Glomerular visceral epithelial cell (primary cell): ENCODE measurements around the gene COCH.
"Not testable (repeated sequence)": the region's sequence is repeated elsewhere in the genome, so short reads cannot be mapped to it uniquely, and the experiment has no call there.

Experiments used
- DNase-seq: peaks from one replicate; pipeline ENCODE4 v3.0.0-alpha.2; 2016; ENCODE audit errors: extremely low spot score

COCH gene

DNA sequence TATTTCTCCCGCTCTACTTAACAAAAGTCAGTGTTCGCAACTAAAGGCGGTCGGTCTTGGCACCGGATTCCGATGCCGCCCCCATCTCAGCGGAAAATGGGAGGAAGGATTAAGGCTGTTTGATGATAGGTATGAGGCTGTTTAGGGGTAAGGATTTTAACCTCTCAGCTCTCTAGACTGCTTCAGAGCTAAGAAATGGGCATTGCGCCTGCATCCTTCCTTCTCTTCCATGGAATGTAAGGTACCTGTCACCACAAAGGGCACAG is 1.4 kb downstream of the COCH start:
- DNase-seq: no peak

GRCh38 chr14:30876692-30877091 is 2.3 kb downstream of the COCH start:
- no peak for DNase-seq

DNA sequence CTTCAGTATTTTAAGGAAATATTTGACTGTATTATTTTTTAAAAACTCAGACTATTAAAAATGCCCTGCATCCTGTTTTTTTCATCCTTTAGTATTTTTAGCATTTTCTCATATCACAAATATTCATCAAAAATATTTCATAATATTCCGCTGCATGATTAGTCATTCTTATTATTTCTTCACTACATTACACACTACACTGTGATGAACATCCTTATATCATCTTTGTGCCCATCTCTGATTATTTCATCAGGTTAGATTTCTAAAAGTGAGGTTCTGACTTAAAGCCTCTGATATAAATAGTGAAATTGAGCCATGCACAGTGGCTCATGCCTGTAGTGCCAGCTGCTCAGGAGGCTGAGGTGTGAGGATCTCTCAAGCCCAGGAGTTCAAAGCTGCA is 8.1 kb downstream of the COCH start:
- DNase-seq: no peak

- no peak for DNase-seq
These were observed 9.3 kb downstream of the COCH start for GRCh38 chr14:30883508-30884294.

GRCh38 chr14:30884901-30885300 is 10.5 kb downstream of the COCH start:
- DNase-seq: no peak

GRCh38 chr14:30885840-30886740 is 11.7 kb downstream of the COCH start:
- no peak for DNase-seq

DNA sequence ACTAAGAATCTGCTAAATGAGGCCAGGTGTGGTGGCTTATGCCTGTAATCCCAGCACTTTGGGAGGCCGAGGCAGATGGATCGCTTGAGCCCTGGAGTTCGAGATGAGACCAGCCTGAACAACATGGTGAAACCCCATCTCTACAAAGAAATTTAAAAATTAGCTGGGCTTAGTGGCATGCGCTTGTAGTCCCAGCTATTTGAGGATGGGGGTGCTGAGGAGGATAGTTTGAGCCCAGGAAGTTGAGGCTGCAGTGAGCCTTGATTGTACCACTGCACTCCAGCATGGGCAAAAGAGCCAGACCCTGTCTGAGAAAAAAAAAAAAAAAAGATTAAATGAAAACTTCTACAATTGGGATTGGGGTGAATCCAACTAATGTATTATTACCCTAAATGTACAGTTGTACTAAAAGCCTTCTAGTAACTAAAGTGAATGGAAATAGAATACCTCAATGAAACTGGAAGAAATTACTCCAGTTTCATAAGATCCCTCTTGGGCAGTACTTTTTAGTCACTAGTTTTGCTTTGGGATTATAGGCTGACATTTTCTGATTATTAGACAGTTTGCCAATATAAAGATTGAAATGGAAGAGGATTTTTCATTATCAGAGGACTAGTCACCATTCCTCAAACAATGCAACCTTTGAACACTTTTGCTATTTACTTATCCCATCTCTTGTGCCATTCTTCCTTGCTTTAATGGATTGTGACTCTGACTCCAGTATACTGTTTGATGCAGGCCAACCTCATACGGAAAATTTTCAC is 14.3 kb downstream of the COCH start:
- no peak for DNase-seq

GRCh38 chr14:30889244-30889594 is 14.9 kb downstream of the COCH start:
- DNase-seq: no peak

- no peak for DNase-seq
These were observed 19.5 kb downstream of the COCH start for GRCh38 chr14:30893819-30894218.

- DNase-seq: no peak
These were observed 20.7 kb downstream of the COCH start for GRCh38 chr14:30894923-30895515.

DNA sequence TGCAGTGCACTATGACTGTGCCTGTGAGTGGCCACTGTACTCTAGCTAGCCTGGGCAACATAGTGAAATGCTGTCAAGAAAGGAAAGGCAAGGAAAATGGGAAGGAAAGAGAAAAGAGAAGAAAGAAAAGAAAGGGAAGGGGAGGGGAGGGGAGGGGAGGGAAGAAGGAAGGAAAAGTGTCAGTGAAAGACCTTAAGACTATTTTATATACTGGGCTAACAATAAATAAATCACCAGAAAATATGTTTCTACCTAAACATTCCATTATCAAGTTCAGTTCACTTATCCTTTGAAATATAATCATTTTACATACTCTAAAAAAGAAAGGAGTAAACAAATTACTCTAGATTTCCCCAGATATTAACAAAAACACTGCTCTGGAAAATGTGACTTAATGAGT is 22.1 kb downstream of the COCH start:
- DNase-seq: no peak

DNA sequence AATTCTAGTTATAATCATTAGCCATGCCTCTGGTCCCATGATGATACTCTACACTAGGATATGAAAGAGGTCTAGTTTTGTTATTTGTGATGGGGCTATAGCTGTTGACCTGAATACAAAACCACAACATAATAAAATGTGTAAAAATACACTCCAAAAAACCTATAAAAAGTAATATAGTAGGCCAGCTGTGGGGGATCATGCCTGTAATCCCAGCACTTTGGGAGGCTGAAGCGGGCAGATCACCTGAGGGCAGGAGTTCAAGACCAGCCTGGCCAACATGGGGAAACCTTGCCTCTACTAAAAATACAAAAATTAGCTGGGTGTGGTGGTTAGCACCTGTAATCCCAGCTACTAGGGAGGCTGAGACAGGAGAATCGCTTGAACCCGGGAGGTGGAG is 22.8 kb downstream of the COCH start:
- not testable (repeated sequence) for DNase-seq

DNA sequence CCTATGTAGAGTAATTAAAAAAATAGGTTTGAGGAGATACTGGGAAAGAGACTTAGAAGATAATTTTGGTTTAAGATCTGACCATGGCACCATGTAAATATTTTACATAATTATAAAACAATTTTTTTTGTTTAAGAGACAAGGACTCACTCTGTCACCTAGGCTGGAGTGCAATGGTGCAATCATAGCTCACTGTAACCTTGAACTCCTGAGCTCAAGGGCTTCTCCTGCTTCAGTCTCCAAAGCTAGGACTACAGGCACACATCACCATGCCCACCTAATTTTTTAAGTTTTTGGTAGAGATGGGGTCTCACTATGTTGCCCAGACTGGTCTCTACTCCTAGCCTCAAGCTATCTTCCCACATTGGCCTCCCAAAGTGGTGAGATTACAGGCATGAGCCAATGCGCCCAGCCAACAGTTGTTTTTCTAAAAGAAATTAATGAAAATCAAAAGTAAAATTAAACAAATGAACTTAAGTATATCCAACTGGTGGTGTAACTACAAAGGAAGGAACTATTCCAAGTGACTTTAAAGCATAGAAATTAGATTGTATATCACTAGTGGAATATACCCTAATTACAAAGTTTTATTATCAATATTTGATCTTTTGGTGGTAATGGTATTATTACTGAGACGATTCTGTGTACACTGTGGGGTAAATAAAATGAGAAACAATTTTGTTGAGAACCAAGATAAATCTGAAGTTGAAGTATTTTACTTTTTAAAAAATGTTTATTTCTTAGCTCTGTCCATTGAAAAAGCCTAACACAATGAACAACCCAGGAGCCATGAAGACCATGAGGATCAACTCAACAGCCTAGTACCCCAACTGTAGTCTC is 29.1 kb downstream of the COCH start:
- DNase-seq: no peak

GRCh38 chr14:30906752-30907658 is 32.6 kb downstream of the COCH start:
- peak; percentile 38 for DNase-seq

DNA sequence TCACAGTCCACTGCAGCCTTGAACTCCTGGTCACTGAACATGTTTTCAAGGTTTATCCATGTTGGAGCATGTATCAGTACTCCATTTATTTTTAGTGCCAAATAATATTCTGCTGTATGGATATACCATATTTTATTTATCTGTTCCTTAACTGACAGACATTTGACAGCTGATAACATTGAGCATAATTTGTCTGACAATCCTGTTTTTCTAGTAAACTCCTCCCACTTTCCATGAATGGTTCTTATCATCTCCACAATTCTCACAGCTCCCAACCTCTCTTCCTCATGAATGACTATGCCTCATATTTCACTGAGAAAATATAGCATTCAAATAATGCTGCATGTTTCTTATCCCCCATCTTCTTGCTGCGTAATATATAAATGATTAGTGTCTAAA is 33.3 kb downstream of the COCH start:
- DNase-seq: no peak

DNA sequence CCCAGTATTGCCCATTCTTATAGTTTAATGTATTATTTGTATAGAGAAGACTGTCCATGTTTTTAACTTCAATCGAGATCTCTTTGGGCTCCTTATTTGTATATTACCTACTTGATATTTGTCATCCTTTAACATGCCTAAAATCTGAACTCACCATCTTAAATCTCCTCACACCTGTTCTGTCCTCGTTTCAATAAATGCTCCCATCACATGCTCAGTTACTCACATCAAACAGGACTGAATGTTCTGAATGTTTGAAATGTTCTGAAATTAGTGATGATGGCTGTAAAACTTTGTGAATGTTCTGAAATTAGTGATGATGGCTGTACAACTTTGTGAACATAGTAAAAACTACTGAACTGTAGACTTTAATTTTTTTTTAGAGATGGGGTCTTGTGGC is 34.5 kb downstream of the COCH start:
- DNase-seq: no peak

GRCh38 chr14:30914812-30915211 is 40.5 kb downstream of the COCH start:
- DNase-seq: no peak

DNA sequence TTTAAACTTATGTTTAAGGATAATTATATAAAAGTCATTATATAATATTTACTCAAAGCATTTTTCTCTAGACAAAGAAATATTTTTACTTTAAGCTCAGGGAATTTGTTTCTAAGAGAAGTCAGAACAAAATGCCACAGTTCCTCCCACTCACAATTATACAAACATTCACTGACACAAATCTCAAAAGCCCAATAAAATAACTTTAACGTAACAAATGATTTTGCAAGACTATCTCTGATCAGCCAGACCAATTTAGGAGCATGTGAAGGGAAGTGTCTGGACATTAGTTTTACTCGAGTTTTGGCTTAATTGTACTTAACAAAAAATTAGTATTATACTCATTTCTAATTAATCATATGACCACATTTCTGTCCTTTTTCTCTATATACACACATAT is 41.2 kb downstream of the COCH start:
- no peak for DNase-seq

GRCh38 chr14:30921305-30921704 is 46.9 kb downstream of the COCH start:
- no peak for DNase-seq

GRCh38 chr14:30921788-30922187 is 47.4 kb downstream of the COCH start:
- no peak for DNase-seq
